Keratinocyte (primary cell): ENCODE measurements around the gene COX8A. TPM values are rescaled to one million over a fixed set of nuclear protein-coding genes. Genes with fewer than 3 reads are reported as not detected.

Experiments used
- DNase-seq: peaks from one replicate; pipeline ENCODE4 v3.0.0-alpha.2; 2011; ENCODE audit warnings: low read depth, missing footprints, low spot score
- FAIRE-seq: peaks from 2 replicates; lab custom pipeline; 2011; peaks lifted over from hg19 to GRCh38; lab: Jason Lieb, UNC
- H2AFZ ChIP-seq: 2 replicates; pipeline ENCODE4 v1.6.0; 2012; ENCODE audit warnings: low read length, control low read depth, inconsistent platforms; ENCODE audit not compliant: control insufficient read depth
- H3K27ac ChIP-seq: 2 replicates; pipeline ENCODE4 v1.5.1; 2011; ENCODE audit warnings: low read length; ENCODE audit not compliant: control insufficient read depth, insufficient read depth
- H3K27me3 ChIP-seq: 3 replicates; pipeline ENCODE4 v1.6.0; 2011; ENCODE audit warnings: low read length; ENCODE audit not compliant: control insufficient read depth, insufficient read depth; ENCODE audit errors: extremely low read depth
- H3K36me3 ChIP-seq, 2 experiments: 2 replicates in 1 of 2; 3 replicates in 1 of 2; pipeline ENCODE4 v1.5.1; 2011; ENCODE audit warnings: low read length in 2 of 2, mild to moderate bottlenecking in 1 of 2; ENCODE audit not compliant: control insufficient read depth in 2 of 2, insufficient read depth in 2 of 2; ENCODE audit errors: extremely low read depth in 1 of 2
- H3K4me1 ChIP-seq: 3 replicates; pipeline ENCODE4 v1.5.1; 2011; ENCODE audit warnings: low read length; ENCODE audit not compliant: control insufficient read depth, insufficient read depth; ENCODE audit errors: extremely low read depth
- H3K4me2 ChIP-seq: 3 replicates; pipeline ENCODE4 v1.6.0; 2011; ENCODE audit warnings: low read depth, low read length; ENCODE audit not compliant: control insufficient read depth, insufficient read depth; ENCODE audit errors: extremely low read depth
- H3K4me3 ChIP-seq, 3 experiments: fragments of 200-600 bp in 1 of 3; sonication (generic) in 1 of 3; 2 replicates in 2 of 3; 3 replicates in 1 of 3; pipeline ENCODE4 v1.5.1; 2011 to 2016; ENCODE audit warnings: low read length in 3 of 3, mild to moderate bottlenecking in 3 of 3, control low read depth in 2 of 3, inconsistent platforms in 1 of 3, low read depth in 1 of 3, mixed read lengths in 1 of 3, mixed run types in 1 of 3, moderate library complexity in 1 of 3; ENCODE audit not compliant: control insufficient read depth in 2 of 3, insufficient read depth in 2 of 3; ENCODE audit errors: extremely low read depth in 1 of 3
- H3K79me2 ChIP-seq: 2 replicates; pipeline ENCODE4 v1.6.0; 2012; ENCODE audit warnings: low read length; ENCODE audit not compliant: control insufficient read depth, insufficient read depth
- H3K9ac ChIP-seq: 3 replicates; pipeline ENCODE4 v1.6.0; 2011; ENCODE audit warnings: low read length; ENCODE audit not compliant: control insufficient read depth, insufficient read depth; ENCODE audit errors: extremely low read depth
- H3K9me1 ChIP-seq: 3 replicates; pipeline ENCODE4 v1.6.0; 2011; ENCODE audit warnings: low read length; ENCODE audit not compliant: control insufficient read depth, insufficient read depth; ENCODE audit errors: extremely low read depth
- H3K9me3 ChIP-seq: 2 replicates; pipeline ENCODE4 v1.5.1; 2012; ENCODE audit warnings: low read depth, low read length; ENCODE audit not compliant: control insufficient read depth
- H4K20me1 ChIP-seq: 3 replicates; pipeline ENCODE4 v1.6.0; 2011; ENCODE audit warnings: low read length; ENCODE audit not compliant: control insufficient read depth, insufficient read depth; ENCODE audit errors: extremely low read depth
- EZH2 ChIP-seq: IDR thresholded peaks from one replicate; pipeline ENCODE4 v1.6.1; 2012; ENCODE audit warnings: inconsistent platforms, mild to moderate bottlenecking, low read length, moderate library complexity
- dilution Hi-C: fragments of 300-500 bp; cut with MboI; formaldehyde crosslinking; loops from one replicate; pipeline ENCODE4 v1.7.0; 2020; ENCODE audit warnings: low sequenced_read_pairs; ENCODE audit not compliant: extremely low pct_ligation_motif_present
- polyA plus RNA-seq, 5 experiments: library from polyadenylated mRNA; depleted of rRNA in 3 of 5; stranded (reverse) in 3 of 5; stranded (forward) in 1 of 5; unstranded in 1 of 5; fragments of >200 nt; gene quantifications; 1 replicate in 1 of 5; 2 replicates in 3 of 5; 3 replicates in 1 of 5; pipeline versions ENCODE4 v1.2.1 to v1.2.3, GENCODE V29; 2011 to 2012; ENCODE audit warnings: missing spikeins in 2 of 5, low read depth in 1 of 5, low replicate concordance in 1 of 5
- TF ChIP-seq, protein P1 (sequence below), 3 experiments: IDR thresholded peaks in 1 of 3; conservative IDR thresholded peaks in 1 of 3; optimal IDR thresholded peaks in 1 of 3; 2 replicates in 2 of 3; 3 replicates in 1 of 3; pipeline versions ENCODE3 to v1.5.1; 2011; ENCODE audit warnings: low read length in 3 of 3, mild to moderate bottlenecking in 3 of 3, moderate library complexity in 2 of 3, control low read depth in 1 of 3, inconsistent platforms in 1 of 3; ENCODE audit not compliant: insufficient read depth in 2 of 3; ENCODE audit errors: extremely low read depth in 1 of 3

COX8A gene
- polyA plus RNA-seq, 1 donor (not counting 4 experiments of a cell fraction or from before 2014, with no cell fraction given), result 159 TPM

DNA sequence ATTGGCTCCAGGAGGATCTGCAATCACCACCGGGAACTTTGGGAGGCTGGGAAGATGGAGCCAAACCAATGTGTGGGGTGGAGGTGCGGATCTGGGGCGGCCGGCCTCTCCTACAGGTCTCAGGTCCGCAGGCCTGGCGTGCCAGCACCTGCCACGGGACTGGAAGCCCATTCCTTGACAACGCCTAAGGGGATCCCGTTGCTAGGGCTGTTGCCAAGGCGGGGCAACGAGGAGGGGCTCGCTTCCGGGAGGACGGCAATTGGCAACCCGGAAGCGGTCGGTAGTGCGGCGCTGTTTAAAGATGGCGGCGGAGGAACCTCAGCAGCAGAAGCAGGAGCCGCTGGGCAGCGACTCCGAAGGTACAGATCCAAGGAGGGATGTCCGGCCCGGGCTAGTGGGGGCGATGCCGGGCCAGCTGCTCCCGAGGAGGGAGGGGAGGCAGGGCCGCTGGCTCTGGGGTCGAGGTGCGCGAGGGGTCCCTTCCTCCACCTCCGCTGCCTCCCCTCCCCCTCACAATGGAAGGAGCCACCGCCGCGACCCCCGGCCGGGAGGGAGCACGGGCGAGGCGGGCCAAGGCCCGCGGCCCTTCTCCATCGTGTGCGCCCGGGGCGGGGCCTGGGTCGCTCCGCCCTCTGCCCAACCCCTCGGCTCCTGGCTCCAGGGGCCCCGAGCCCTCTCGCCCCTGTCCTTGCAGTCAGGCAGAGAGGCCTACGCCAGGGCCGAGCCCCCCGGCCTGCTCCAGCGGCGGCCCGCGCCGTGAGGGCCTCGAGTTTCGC is 11.9 kb downstream of the COX8A start, which contains the start of gene OTUB1:
OTUB1 (plus strand) TSS at position 283 of the 776 bp plus-strand sequence; CDS start at position 302, 19 bp downstream.
- dilution Hi-C loops, result no loop called here
- peak within 1 kb of the TSS; percentile 98 for H3K4me2 ChIP-seq
- peak within 1 kb of the TSS; percentile 93 for H3K9ac ChIP-seq
- peaks cover 13 to 22% of the 10 kb centered on the region in 2 experiments for H3K36me3 ChIP-seq
- peaks cover 42% of the 10 kb centered on the region for H3K79me2 ChIP-seq
- DNase-seq, result peak; percentile 97
- peak within 1 kb of the TSS; percentile 82 for H2AFZ ChIP-seq
- peaks cover 9% of the 10 kb centered on the region for H3K9me1 ChIP-seq
- peak within 1 kb of the TSS; percentile 81 for H3K27ac ChIP-seq
- no peaks in the 10 kb centered on the region for H3K9me3 ChIP-seq
- H3K27me3 ChIP-seq, result no peaks in the 10 kb centered on the region
- peaks cover 10% of the 10 kb centered on the region for H4K20me1 ChIP-seq
- H3K4me3 ChIP-seq, result peak within 1 kb of the TSS; percentile 61 to 99 (median 84)
- TF ChIP-seq EZH2, result no peak
- TF ChIP-seq, protein P1, sequence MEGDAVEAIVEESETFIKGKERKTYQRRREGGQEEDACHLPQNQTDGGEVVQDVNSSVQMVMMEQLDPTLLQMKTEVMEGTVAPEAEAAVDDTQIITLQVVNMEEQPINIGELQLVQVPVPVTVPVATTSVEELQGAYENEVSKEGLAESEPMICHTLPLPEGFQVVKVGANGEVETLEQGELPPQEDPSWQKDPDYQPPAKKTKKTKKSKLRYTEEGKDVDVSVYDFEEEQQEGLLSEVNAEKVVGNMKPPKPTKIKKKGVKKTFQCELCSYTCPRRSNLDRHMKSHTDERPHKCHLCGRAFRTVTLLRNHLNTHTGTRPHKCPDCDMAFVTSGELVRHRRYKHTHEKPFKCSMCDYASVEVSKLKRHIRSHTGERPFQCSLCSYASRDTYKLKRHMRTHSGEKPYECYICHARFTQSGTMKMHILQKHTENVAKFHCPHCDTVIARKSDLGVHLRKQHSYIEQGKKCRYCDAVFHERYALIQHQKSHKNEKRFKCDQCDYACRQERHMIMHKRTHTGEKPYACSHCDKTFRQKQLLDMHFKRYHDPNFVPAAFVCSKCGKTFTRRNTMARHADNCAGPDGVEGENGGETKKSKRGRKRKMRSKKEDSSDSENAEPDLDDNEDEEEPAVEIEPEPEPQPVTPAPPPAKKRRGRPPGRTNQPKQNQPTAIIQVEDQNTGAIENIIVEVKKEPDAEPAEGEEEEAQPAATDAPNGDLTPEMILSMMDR (optimal IDR thresholded peaks at IDR 0.05 in 1 of 3, IDR thresholded peaks at IDR 0.05 in 1 of 3, conservative IDR thresholded peaks at IDR 0.05 in 1 of 3; ENCODE audit: extremely low read depth in 1 of 3, insufficient read depth in 2 of 3, low read length in 3 of 3), result no peak
- FAIRE-seq, result peak; percentile 61
- peaks cover 19% of the 10 kb centered on the region for H3K4me1 ChIP-seq

DNA sequence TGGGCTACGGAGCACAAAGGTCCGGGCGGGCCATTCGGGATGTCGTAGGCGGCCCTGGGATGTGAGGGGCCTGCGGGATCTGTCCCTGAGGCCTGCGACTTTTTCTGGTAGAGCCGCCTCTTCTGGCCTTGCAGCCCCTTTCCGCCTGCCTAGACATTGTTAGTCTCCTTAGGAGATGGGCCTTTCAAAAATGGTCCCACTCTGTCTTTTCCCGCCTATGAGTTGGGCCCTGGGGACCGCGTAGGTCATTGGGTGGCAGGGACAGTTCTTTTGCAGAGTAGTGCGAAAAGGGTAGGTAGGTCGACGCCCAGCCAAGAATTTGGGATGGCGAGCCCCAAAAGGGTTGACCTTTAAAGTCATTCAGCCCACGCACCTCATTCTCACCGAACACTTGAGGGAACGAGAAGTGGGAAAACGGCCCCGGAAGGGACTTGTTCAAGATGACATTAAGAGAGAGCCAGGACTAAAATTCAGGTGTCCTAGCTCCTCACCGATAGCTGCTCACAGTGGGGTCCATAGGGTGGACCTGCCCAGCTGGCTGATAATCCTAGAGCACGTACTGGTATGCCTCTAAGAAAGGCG is 12.6 kb downstream of the COX8A start:
- DNase-seq, result no peak
- peaks cover 19% of the 10 kb centered on the region for H3K4me1 ChIP-seq
- FAIRE-seq, result no peak
- H3K27me3 ChIP-seq, result no peaks in the 10 kb centered on the region
- H3K27ac ChIP-seq, result peak overlapping the region; percentile 81
- H4K20me1 ChIP-seq, result peaks cover 10% of the 10 kb centered on the region
- H3K4me2 ChIP-seq, result peak overlapping the region; percentile 98
- H2AFZ ChIP-seq, result no peak overlapping the region
- H3K79me2 ChIP-seq, result peaks cover 48% of the 10 kb centered on the region
- no peaks in the 10 kb centered on the region for H3K9me3 ChIP-seq
- peaks cover 16 to 22% of the 10 kb centered on the region in 2 experiments for H3K36me3 ChIP-seq
- H3K9me1 ChIP-seq, result peaks cover 9% of the 10 kb centered on the region
- dilution Hi-C loops, result no loop called here
- peak overlapping the region; percentile 61 to 99 (median 84) for H3K4me3 ChIP-seq
- TF ChIP-seq, protein P1 (optimal IDR thresholded peaks at IDR 0.05 in 1 of 3, IDR thresholded peaks at IDR 0.05 in 1 of 3, conservative IDR thresholded peaks at IDR 0.05 in 1 of 3; ENCODE audit: extremely low read depth in 1 of 3, insufficient read depth in 2 of 3, low read length in 3 of 3), result no peak
- no peak for TF ChIP-seq EZH2
- H3K9ac ChIP-seq, result peak overlapping the region; percentile 93
